Lower leg skin (tissue), 3 donors: Measurements from ENCODE around the gene LRRC49.

Source experiments
- POLR2A ChIP-seq, 2 donors: fragments of 450-650 bp; IDR thresholded peaks; one replicate each; pipeline ENCODE4 v1.6.1; 2016 to 2017; ENCODE audit warnings: antibody characterized with exemption in 2 of 2, mild to moderate bottlenecking in 1 of 2, moderate library complexity in 1 of 2
- TF ChIP-seq, protein P1 (sequence below), 3 donors: fragments of 450-650 bp; IDR thresholded peaks; one replicate each; pipeline ENCODE4 v1.5.1; 2016; ENCODE audit warnings: antibody characterized with exemption in 3 of 3, mild to moderate bottlenecking in 3 of 3, moderate library complexity in 2 of 3

DNA sequence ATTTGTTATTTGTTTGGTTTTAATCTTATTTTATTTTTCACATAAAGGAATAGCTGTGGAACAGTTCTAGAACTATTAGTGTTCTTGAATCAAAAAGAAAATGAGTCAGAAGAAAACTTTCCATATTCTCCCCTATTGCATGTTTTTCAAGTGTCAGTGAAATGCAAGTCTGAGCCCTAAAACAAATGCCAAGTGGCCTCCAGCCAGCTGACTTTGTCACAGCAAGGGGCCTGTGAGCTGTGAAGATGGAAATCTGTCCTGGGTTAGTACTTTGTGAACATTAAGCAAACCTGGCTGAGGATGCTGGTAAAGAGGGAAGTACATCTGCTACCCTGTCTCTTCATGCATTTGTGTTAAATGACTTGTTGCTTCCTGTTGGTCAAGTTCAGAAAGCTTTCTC, 14.2 kb downstream of the LRRC49 start:
- TF ChIP-seq, protein P1, sequence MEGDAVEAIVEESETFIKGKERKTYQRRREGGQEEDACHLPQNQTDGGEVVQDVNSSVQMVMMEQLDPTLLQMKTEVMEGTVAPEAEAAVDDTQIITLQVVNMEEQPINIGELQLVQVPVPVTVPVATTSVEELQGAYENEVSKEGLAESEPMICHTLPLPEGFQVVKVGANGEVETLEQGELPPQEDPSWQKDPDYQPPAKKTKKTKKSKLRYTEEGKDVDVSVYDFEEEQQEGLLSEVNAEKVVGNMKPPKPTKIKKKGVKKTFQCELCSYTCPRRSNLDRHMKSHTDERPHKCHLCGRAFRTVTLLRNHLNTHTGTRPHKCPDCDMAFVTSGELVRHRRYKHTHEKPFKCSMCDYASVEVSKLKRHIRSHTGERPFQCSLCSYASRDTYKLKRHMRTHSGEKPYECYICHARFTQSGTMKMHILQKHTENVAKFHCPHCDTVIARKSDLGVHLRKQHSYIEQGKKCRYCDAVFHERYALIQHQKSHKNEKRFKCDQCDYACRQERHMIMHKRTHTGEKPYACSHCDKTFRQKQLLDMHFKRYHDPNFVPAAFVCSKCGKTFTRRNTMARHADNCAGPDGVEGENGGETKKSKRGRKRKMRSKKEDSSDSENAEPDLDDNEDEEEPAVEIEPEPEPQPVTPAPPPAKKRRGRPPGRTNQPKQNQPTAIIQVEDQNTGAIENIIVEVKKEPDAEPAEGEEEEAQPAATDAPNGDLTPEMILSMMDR (IDR thresholded peaks at IDR 0.05) = no peak
- no peak for TF ChIP-seq POLR2A (IDR thresholded peaks at IDR 0.05)
